GM18867 (cell line): ENCODE data around the gene DPH2.
A peak's percentile ranks its signal among the peaks of the same experiment; 100 is the strongest.

Source experiments
- ATAC-seq: cut with Tn5 transposase; IDR thresholded peaks from one replicate; pipeline ENCODE4 v1.9.1; 2021; ENCODE audit warnings: mild to moderate bottlenecking, moderate library complexity; ENCODE audit not compliant: unreplicated experiment

The DPH2 gene

GRCh38 chr1:43965316-43965715 lies 4.5 kb upstream of the DPH2 start:
- ATAC-seq, result no peak

GRCh38 chr1:43968348-43968948 lies 1.4 kb upstream of the DPH2 start:
- ATAC-seq, result no peak

- peak; percentile 3 for ATAC-seq
Measured at GRCh38 chr1:43969416-43969745, 429 bp upstream of the DPH2 start.

- no peak for ATAC-seq
Measured at GRCh38 chr1:43970502-43970901, 692 bp downstream of the DPH2 start.

GRCh38 chr1:43970911-43971310 lies 1.1 kb downstream of the DPH2 start:
- ATAC-seq, result no peak

GRCh38 chr1:43971336-43971980 lies 1.6 kb downstream of the DPH2 start:
- no peak for ATAC-seq

GRCh38 chr1:43973981-43974442 lies 4.2 kb downstream of the DPH2 start:
- no peak for ATAC-seq

- ATAC-seq, result peak; percentile 66
Measured at GRCh38 chr1:43974443-43975248, 4.8 kb downstream of the DPH2 start, which contains the start of gene ATP6V0B. TSS of gene ATP6V0B (plus strand) at chr1:43974960. CDS start at chr1:43975041, 81 bp downstream.

- peak; percentile 4 for ATAC-seq
Measured at GRCh38 chr1:43975249-43975961, 5.6 kb downstream of the DPH2 start.

- ATAC-seq, result no peak
Measured at GRCh38 chr1:43976045-43976444, 6.2 kb downstream of the DPH2 start.

GRCh38 chr1:43976890-43977289 lies 7.1 kb downstream of the DPH2 start:
- no peak for ATAC-seq

GRCh38 chr1:43977376-43978263 lies 7.8 kb downstream of the DPH2 start:
- no peak for ATAC-seq

GRCh38 chr1:43978264-43978550 lies 8.4 kb downstream of the DPH2 start:
- no peak for ATAC-seq

GRCh38 chr1:43978551-43979260 lies 8.9 kb downstream of the DPH2 start, which contains the start of gene B4GALT2:
TSS of gene B4GALT2 (plus strand) at chr1:43979210. CDS start at chr1:43981161, 1,951 bp downstream.
- no peak for ATAC-seq

GRCh38 chr1:43979261-43979527 lies 9.4 kb downstream of the DPH2 start:
- no peak for ATAC-seq

- no peak for ATAC-seq
Measured at GRCh38 chr1:43979528-43980254, 9.9 kb downstream of the DPH2 start.

GRCh38 chr1:43980255-43981134 lies 10.7 kb downstream of the DPH2 start:
- ATAC-seq, result no peak

- ATAC-seq, result no peak
Measured at GRCh38 chr1:43981135-43981491, 11.3 kb downstream of the DPH2 start.
